Thyroid gland (tissue), 4 donors: ENCODE results near the gene TPBGL. TPM values are rescaled to one million over a fixed set of nuclear protein-coding genes. Genes with fewer than 3 reads are reported as not detected.

Source experiments
- DNase-seq, 2 donors: peaks; one replicate each; pipeline ENCODE4 v3.0.0-alpha.2; 2019
- H3K27ac ChIP-seq, 3 donors: fragments of 200-600 bp; sonication (generic); 1 replicate in 2 of 3; 2 replicates in 1 of 3; pipeline ENCODE4 v1.5.1; 2016 to 2019; ENCODE audit warnings: mild to moderate bottlenecking in 1 of 3, moderate library complexity in 1 of 3
- H3K27me3 ChIP-seq: fragments of 200-600 bp; sonication (generic); one replicate; pipeline ENCODE4 v1.5.1; 2019
- H3K36me3 ChIP-seq, 2 donors: fragments of 200-600 bp; sonication (generic); one replicate each; pipeline ENCODE4 v1.5.1; 2016 to 2019
- H3K4me1 ChIP-seq, 2 donors: fragments of 200-600 bp; sonication (generic); one replicate each; pipeline ENCODE4 v1.5.1; 2017 to 2019
- H3K4me3 ChIP-seq, 3 donors: fragments of 200-600 bp; sonication (generic); replicated peaks in 1 of 3; 1 replicate in 2 of 3; 2 replicates in 1 of 3; pipeline ENCODE4 v1.5.1; 2016; ENCODE audit warnings: mild to moderate bottlenecking in 1 of 3
- H3K9me3 ChIP-seq: fragments of 200-600 bp; sonication (generic); one replicate; pipeline ENCODE4 v1.5.1; 2017
- POLR2A ChIP-seq, 2 donors: fragments of 450-650 bp; IDR thresholded peaks; one replicate each; pipeline ENCODE4 v1.6.1; 2017; ENCODE audit warnings: antibody characterized with exemption in 2 of 2, mild to moderate bottlenecking in 2 of 2, moderate library complexity in 1 of 2
- WGBS, 2 donors: methylation state at CpG; one replicate each; pipeline ENCODE4 v1.1.5; 2017; 5-methylcytosine and 5-hydroxymethylcytosine counted together
- intact Hi-C: fragments of 100-400 bp; cut with DNase I; formaldehyde crosslinking; loops from one replicate; pipeline ENCODE4 v1.15.1; 2023
- total RNA-seq, 4 donors: library from RNA; depleted of rRNA; stranded (reverse); fragments of >200 nt; gene quantifications; one replicate each; pipeline ENCODE4 v1.2.3, GENCODE V29; 2016
- TF ChIP-seq, protein P1 (sequence below), 6 experiments: fragments of 200-600 bp in 3 of 6; fragments of 450-650 bp in 3 of 6; sonication (generic) in 3 of 6; IDR thresholded peaks; one replicate each; pipeline ENCODE4 v1.5.1; 2016 to 2019; ENCODE audit warnings: antibody characterized with exemption in 6 of 6, mild to moderate bottlenecking in 2 of 6, inconsistent platforms in 1 of 6, moderate library complexity in 1 of 6

TPBGL gene
- total RNA-seq, 4 donors from 2014 or later, result 0.67 to 0.89 (median 0.79) TPM; not detected in 1

DNA sequence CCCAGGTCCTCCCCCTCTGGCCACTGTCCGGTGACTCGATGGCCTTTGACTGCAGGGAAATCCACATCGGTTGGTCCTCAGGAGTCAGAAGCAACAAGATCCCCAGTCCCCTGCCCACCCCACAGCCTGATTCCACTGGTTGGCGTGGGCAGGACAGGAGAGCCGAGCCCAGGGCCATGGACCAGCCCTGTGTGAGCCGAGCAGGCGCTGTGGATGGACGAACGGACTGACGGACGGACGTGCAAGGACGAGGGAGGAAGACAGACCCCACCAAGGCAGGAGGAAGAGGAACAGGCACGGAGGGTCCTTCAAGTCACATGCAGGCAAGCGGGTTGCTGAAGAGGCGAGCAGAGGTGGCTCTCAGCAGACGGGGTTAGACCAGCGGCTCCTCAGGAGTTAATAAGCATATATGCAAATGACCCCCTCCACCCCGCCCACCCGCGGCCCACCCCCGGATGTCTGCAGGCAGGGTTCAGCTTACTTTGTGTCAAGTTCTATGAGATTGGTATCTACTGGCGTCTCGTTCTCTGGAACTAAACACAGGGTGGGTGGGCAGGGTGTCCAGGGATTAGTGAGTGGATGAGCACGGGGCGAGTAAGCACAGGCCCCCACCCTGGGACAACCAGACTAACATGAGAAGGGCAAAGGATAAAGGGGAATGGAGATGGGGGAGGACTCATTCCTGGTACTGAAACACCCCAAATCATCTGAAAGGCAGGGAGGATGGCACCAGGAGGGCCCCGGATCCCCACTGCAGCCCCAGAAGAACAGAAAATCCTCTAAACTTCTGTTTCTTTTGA lies 26.8 kb downstream of the TPBGL start:
- Histone ChIP-seq H3K27me3 (no peaks in the 10 kb centered on the region), H3K4me3 (no peak overlapping the region), H3K36me3 (peaks cover 0 to 2% of the 10 kb centered on the region in 2 donors), H3K9me3 (no peaks in the 10 kb centered on the region), H3K4me1 (no peaks in the 10 kb centered on the region), H3K27ac (no peak overlapping the region)
- intact Hi-C loops, result no loop called here
- DNase-seq, result no peak
- WGBS, 2 donors, result 74 to 78% methylated on average over 25 to 27 of the region's 27 CpGs
- TF ChIP-seq POLR2A (IDR thresholded peaks at IDR 0.05), result no peak
- TF ChIP-seq, protein P1, sequence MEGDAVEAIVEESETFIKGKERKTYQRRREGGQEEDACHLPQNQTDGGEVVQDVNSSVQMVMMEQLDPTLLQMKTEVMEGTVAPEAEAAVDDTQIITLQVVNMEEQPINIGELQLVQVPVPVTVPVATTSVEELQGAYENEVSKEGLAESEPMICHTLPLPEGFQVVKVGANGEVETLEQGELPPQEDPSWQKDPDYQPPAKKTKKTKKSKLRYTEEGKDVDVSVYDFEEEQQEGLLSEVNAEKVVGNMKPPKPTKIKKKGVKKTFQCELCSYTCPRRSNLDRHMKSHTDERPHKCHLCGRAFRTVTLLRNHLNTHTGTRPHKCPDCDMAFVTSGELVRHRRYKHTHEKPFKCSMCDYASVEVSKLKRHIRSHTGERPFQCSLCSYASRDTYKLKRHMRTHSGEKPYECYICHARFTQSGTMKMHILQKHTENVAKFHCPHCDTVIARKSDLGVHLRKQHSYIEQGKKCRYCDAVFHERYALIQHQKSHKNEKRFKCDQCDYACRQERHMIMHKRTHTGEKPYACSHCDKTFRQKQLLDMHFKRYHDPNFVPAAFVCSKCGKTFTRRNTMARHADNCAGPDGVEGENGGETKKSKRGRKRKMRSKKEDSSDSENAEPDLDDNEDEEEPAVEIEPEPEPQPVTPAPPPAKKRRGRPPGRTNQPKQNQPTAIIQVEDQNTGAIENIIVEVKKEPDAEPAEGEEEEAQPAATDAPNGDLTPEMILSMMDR (IDR thresholded peaks at IDR 0.05), result no peak

DNA sequence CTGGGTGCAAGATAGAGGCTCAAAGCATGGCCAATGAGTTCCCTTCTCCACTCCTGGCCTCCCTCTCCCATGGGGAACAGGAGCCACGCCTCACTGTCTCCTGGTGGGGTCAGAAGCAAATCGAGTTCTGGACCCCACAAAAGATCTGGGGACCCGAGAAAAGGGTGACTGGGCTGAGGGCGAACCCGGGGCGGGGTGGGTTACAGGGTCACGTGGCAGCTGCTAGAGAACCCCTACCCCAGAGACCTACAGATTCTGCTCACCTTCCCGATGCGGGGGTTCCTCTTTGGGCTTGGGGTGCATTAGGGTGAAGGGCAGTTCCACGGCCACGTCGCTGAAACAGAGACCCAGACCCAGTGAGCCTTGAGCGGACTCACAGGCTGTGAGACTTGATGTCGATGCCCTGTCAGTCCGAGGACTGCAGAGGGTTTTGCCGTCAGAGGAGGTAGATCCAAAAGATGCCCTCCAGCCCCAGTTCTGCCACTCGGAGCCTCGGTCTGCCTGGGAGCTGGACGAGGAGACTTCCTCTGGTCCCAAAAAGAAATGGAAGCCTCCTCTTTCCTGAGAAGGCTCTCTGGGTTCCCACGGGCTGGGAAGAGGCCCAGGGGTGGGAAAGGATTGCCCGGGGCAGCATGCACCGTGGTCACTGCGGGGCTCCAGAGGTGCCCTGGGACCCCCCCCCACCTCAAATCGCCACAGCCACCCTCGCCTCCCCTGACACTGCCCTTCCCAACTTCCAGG lies 28.2 kb downstream of the TPBGL start:
- no peaks in the 10 kb centered on the region for H3K4me1 ChIP-seq
- peaks cover 0 to 4% of the 10 kb centered on the region in 2 donors for H3K36me3 ChIP-seq
- intact Hi-C loops, result no loop called here
- 91 to 95% methylated on average over 18 to 25 of the region's 25 CpGs for WGBS, 2 donors
- H3K27ac ChIP-seq, result no peak overlapping the region
- no peak for TF ChIP-seq POLR2A (IDR thresholded peaks at IDR 0.05)
- TF ChIP-seq, protein P1 (IDR thresholded peaks at IDR 0.05), result no peak
- no peak for DNase-seq
- H3K4me3 ChIP-seq, result no peak overlapping the region
- no peaks in the 10 kb centered on the region for H3K27me3 ChIP-seq
- H3K9me3 ChIP-seq, result no peaks in the 10 kb centered on the region

DNA sequence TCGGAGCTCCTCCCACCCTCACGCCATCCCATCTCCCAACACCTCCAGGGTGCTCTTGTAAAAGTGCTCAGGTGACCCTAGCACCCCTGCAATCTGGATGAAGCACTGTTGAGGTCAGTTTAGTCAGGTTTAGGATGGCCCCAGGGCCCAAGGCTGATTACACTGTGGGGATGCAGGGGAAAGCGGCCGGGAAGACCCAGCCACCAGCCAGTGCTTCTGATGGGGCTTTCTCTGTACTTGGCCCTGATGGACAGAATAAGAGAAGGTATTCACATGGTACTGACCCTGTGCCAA lies 28.7 kb downstream of the TPBGL start:
- H3K27me3 ChIP-seq, result no peaks in the 10 kb centered on the region
- intact Hi-C loops, result no loop called here
- no peaks in the 10 kb centered on the region for H3K4me1 ChIP-seq
- DNase-seq, result no peak
- peaks cover 0 to 4% of the 10 kb centered on the region in 2 donors for H3K36me3 ChIP-seq
- TF ChIP-seq, protein P1 (IDR thresholded peaks at IDR 0.05), result no peak
- TF ChIP-seq POLR2A (IDR thresholded peaks at IDR 0.05), result no peak
- H3K9me3 ChIP-seq, result no peaks in the 10 kb centered on the region
- 85 to 96% methylated on average over 4 of the region's 4 CpGs for WGBS, 2 donors
- no peak overlapping the region for H3K4me3 ChIP-seq
- H3K27ac ChIP-seq, result no peak overlapping the region

DNA sequence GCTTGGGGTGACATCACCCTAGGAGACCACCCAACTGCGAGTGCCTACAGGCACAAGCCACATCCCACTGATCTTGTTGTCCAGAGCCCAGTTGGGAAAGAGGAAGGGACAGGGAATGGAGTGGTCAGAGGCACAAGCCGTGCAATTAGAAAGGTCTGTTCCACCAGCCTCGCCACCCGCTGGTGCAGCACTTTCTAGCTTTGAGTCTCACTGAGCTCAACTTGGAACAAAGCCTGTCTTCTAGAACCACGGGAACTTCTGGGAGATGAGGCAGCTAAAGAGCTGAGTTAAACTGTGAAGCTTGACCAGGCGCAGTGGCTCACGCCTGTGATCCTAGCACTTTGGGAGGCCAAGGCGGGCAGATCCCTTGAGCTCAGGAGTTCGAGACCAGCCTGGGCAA lies 29.3 kb downstream of the TPBGL start:
- no peaks in the 10 kb centered on the region for H3K4me1 ChIP-seq
- no peaks in the 10 kb centered on the region for H3K9me3 ChIP-seq
- no peak overlapping the region for H3K4me3 ChIP-seq
- DNase-seq, result no peak
- TF ChIP-seq, protein P1 (IDR thresholded peaks at IDR 0.05), result no peak
- no peak for TF ChIP-seq POLR2A (IDR thresholded peaks at IDR 0.05)
- no peaks in the 10 kb centered on the region for H3K27me3 ChIP-seq
- 83 to 91% methylated on average over 5 to 9 of the region's 9 CpGs for WGBS, 2 donors
- intact Hi-C loops, result no loop called here
- peaks cover 0 to 4% of the 10 kb centered on the region in 2 donors for H3K36me3 ChIP-seq
- H3K27ac ChIP-seq, result no peak overlapping the region

DNA sequence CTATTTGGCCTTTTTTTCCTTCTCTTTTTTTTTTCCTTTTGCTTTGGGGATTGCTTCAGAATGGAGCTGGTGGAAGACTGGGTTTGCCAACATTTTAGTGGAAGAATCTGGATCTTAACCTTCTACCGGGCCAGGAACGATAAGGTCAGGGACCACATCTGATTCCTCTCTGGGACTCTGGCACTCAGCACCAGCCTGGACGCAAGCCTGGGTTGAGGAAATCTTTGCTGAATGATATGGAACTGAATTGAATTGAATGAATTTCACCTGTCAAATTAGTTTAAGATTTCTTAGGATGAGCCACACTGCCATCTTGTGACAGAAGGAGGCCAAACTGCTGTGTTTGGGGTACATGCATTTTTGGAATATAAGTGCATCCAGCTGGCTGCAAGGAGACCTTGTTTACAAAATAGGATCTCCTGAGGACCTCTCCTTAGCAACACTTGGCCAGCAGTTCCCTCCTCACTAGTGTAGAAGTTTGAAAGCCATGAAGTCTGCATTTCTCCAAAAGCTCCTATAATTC lies 30.4 kb downstream of the TPBGL start:
- Histone ChIP-seq H3K4me3 (no peak overlapping the region), H3K27me3 (no peaks in the 10 kb centered on the region), H3K4me1 (no peaks in the 10 kb centered on the region), H3K36me3 (peaks cover 0 to 4% of the 10 kb centered on the region in 2 donors), H3K27ac (no peak overlapping the region), H3K9me3 (no peaks in the 10 kb centered on the region)
- TF ChIP-seq, protein P1 (IDR thresholded peaks at IDR 0.05), result peak in 2 of 6 experiments; percentile 15 to 27
- no peak for TF ChIP-seq POLR2A (IDR thresholded peaks at IDR 0.05)
- DNase-seq, result no peak
- intact Hi-C loops, result no loop called here
- 69 to 90% methylated on average over 3 of the region's 3 CpGs for WGBS, 2 donors
